Sigmoid colon (tissue), 7 donors: ENCODE results near the gene BLOC1S6. TPM values are rescaled to one million over a fixed set of nuclear protein-coding genes. Genes with fewer than 3 reads are reported as not detected.
A peak's percentile ranks its signal among the peaks of the same experiment; 100 is the strongest.

Experiments
- DNase-seq: peaks from one replicate; pipeline ENCODE4 v3.0.0-alpha.2; 2019
- H3K27ac ChIP-seq, 4 donors: fragments of 200-600 bp; sonication (generic); one replicate each; pipeline ENCODE4 v1.5.1; 2016 to 2019; ENCODE audit warnings: mild to moderate bottlenecking in 1 of 4
- H3K27me3 ChIP-seq, 3 donors: fragments of 200-600 bp; sonication (generic); one replicate each; pipeline ENCODE4 v1.5.1; 2019; ENCODE audit warnings: mild to moderate bottlenecking in 1 of 3
- H3K36me3 ChIP-seq, 4 donors: fragments of 200-600 bp; sonication (generic); one replicate each; pipeline ENCODE4 v1.5.1; 2016 to 2019
- H3K4me1 ChIP-seq, 4 donors: fragments of 200-600 bp; sonication (generic); one replicate each; pipeline ENCODE4 v1.5.1; 2017 to 2019
- H3K4me3 ChIP-seq, 4 donors: fragments of 200-600 bp; sonication (generic); one replicate each; pipeline ENCODE4 v1.5.1; 2017 to 2019; ENCODE audit warnings: mild to moderate bottlenecking in 2 of 4, moderate library complexity in 1 of 4
- H3K9me3 ChIP-seq, 4 donors: fragments of 200-600 bp in 3 of 4; sonication (generic) in 3 of 4; one replicate each; pipeline versions ENCODE4 v1.5.1 to v1.6.1; 2013 to 2019
- CTCF ChIP-seq, 4 experiments: fragments of 450-650 bp in 3 of 4; fragments of 200-600 bp in 1 of 4; IDR thresholded peaks; one replicate each; pipeline ENCODE4 v1.5.1; 2016 to 2019; ENCODE audit warnings: antibody characterized with exemption in 4 of 4, mild to moderate bottlenecking in 3 of 4, moderate library complexity in 2 of 4
- EP300 ChIP-seq, 4 donors: sonication (generic); formaldehyde crosslinking; IDR thresholded peaks; one replicate each; pipeline ENCODE4 v1.6.1; 2017; ENCODE audit warnings: antibody characterized with exemption in 4 of 4
- POLR2A ChIP-seq, 2 donors: fragments of 450-650 bp; IDR thresholded peaks; one replicate each; pipeline ENCODE4 v1.6.1; 2016; ENCODE audit warnings: antibody characterized with exemption in 2 of 2, mild to moderate bottlenecking in 2 of 2, moderate library complexity in 2 of 2
- POLR2AphosphoS5 ChIP-seq, 4 donors: sonication (generic); formaldehyde crosslinking; IDR thresholded peaks; one replicate each; pipeline ENCODE4 v1.6.1; 2017; ENCODE audit warnings: antibody characterized with exemption in 4 of 4
- WGBS, 2 donors: extraction: QIAGEN DNeasy Blood & Tissue Kit; methylation state at CpG; one replicate each; pipeline ENCODE4 v1.1.7; 2013; 5-methylcytosine and 5-hydroxymethylcytosine counted together
- intact Hi-C: fragments of 100-400 bp; cut with DNase I; formaldehyde crosslinking; loops from one replicate; pipeline ENCODE4 v1.15.1; 2023
- polyA plus RNA-seq, 3 donors: library from polyadenylated mRNA; stranded (reverse); fragments of 200-250 nt; gene quantifications; one replicate each; pipeline ENCODE4 v1.2.3, GENCODE V29; 2013
- total RNA-seq, 4 donors: library from RNA; depleted of rRNA; stranded (reverse); fragments of >200 nt; gene quantifications; one replicate each; pipeline ENCODE4 v1.1.0, GENCODE V29; 2016
- donor health status: healthy with polysubstance abuse.
- donor health status: Bipolar disorder and iron deficiency.
- donor health status: healthy.

The BLOC1S6 gene
- total and polyA plus RNA-seq, 7 donors: 23.2 to 89.1 (median 40.2) TPM

- Histone ChIP-seq H3K4me1 (peaks cover 0 to 84% (median 80%) of the 10 kb centered on the region in 4 donors), H3K27me3 (no peaks in the 10 kb centered on the region), H3K36me3 (no peaks in the 10 kb centered on the region), H3K9me3 (no peaks in the 10 kb centered on the region), H3K27ac (peak overlapping the region; percentile 74 to 95 (median 90)), H3K4me3 (no peak overlapping the region)
- intact Hi-C loops: loop anchor here (2.0 kb wide), 1 partner anchor 69 kb away; no protein-coding TSS in a partner anchor
- WGBS, 2 donors: 5 to 47% methylated on average over 1 of the region's 1 CpG
- DNase-seq: peak; percentile 89
- TF ChIP-seq CTCF (IDR thresholded peaks at IDR 0.05): peak in 1 of 4 experiments; percentile 49
- TF ChIP-seq EP300 (IDR thresholded peaks at IDR 0.05): peak in 3 of 4 donors; percentile 37 to 75 (median 70)
- TF ChIP-seq POLR2A (IDR thresholded peaks at IDR 0.05): no peak
- TF ChIP-seq POLR2AphosphoS5 (IDR thresholded peaks at IDR 0.05): peak; percentile 77 to 93 (median 80)
These were observed 54.2 kb downstream of the BLOC1S6 start for GRCh38 chr15:45641374-45641781.

- H3K4me1 ChIP-seq: peaks cover 0 to 76% (median 75%) of the 10 kb centered on the region in 4 donors
- intact Hi-C loops: loop anchor here (2.0 kb wide), 1 partner anchor 69 kb away; no protein-coding TSS in a partner anchor
- H3K4me3 ChIP-seq: no peak overlapping the region
- 23 to 63% methylated on average over 7 of the region's 7 CpGs for WGBS, 2 donors
- H3K27me3 ChIP-seq: no peaks in the 10 kb centered on the region
- H3K9me3 ChIP-seq: no peaks in the 10 kb centered on the region
- peak overlapping the region; percentile 74 to 95 (median 90) for H3K27ac ChIP-seq
- no peaks in the 10 kb centered on the region for H3K36me3 ChIP-seq
- peak in 1 of 4 donors; percentile 14 for TF ChIP-seq POLR2AphosphoS5 (IDR thresholded peaks at IDR 0.05)
- TF ChIP-seq CTCF (IDR thresholded peaks at IDR 0.05): no peak
- TF ChIP-seq POLR2A (IDR thresholded peaks at IDR 0.05): no peak
- DNase-seq: peak; percentile 73
These were observed 55.1 kb downstream of the BLOC1S6 start for GRCh38 chr15:45641999-45642932.

- no peaks in the 10 kb centered on the region for H3K27me3 ChIP-seq
- no peak overlapping the region for H3K4me3 ChIP-seq
- intact Hi-C loops: no loop called here
- WGBS, 2 donors: 38 to 70% methylated on average over 2 of the region's 2 CpGs
- no peak for TF ChIP-seq EP300 (IDR thresholded peaks at IDR 0.05)
- TF ChIP-seq CTCF (IDR thresholded peaks at IDR 0.05): no peak
- no peak for TF ChIP-seq POLR2A (IDR thresholded peaks at IDR 0.05)
- no peak for TF ChIP-seq POLR2AphosphoS5 (IDR thresholded peaks at IDR 0.05)
- peak overlapping the region in 2 of 4 donors; percentile 15 to 44 for H3K27ac ChIP-seq
- no peak for DNase-seq
- no peaks in the 10 kb centered on the region for H3K9me3 ChIP-seq
- no peaks in the 10 kb centered on the region for H3K36me3 ChIP-seq
- peaks cover 0 to 74% (median 68%) of the 10 kb centered on the region in 4 donors for H3K4me1 ChIP-seq
These were observed 57.3 kb downstream of the BLOC1S6 start for GRCh38 chr15:45644437-45644836.

- H3K4me3 ChIP-seq: no peak overlapping the region
- intact Hi-C loops: no loop called here
- WGBS, 2 donors: 22 to 60% methylated on average over 9 of the region's 9 CpGs
- H3K27me3 ChIP-seq: no peaks in the 10 kb centered on the region
- H3K36me3 ChIP-seq: no peaks in the 10 kb centered on the region
- peaks cover 0 to 72% (median 64%) of the 10 kb centered on the region in 4 donors for H3K4me1 ChIP-seq
- no peaks in the 10 kb centered on the region for H3K9me3 ChIP-seq
- DNase-seq: no peak
- TF ChIP-seq EP300 (IDR thresholded peaks at IDR 0.05) (no peak), CTCF (IDR thresholded peaks at IDR 0.05) (no peak), POLR2AphosphoS5 (IDR thresholded peaks at IDR 0.05) (no peak), POLR2A (IDR thresholded peaks at IDR 0.05) (no peak)
- peak overlapping the region; percentile 15 to 49 (median 40) for H3K27ac ChIP-seq
These were observed 58.1 kb downstream of the BLOC1S6 start for GRCh38 chr15:45645026-45645980.
